H9 (cell line): ENCODE measurements around the gene MGME1. TPM values are rescaled to one million over a fixed set of nuclear protein-coding genes. Genes with fewer than 3 reads are reported as not detected.

Source experiments
- DNase-seq: peaks from one replicate; pipeline ENCODE4 v3.0.0-alpha.2; 2017
- H2AFZ ChIP-seq: one replicate; pipeline ENCODE4 v1.6.1; 2013; ENCODE audit warnings: mild to moderate bottlenecking, low read length, control low read depth, moderate library complexity
- H2AK5ac ChIP-seq: 2 replicates; pipeline ENCODE4 v1.6.1; 2013; ENCODE audit warnings: low read length, control low read depth, mixed read lengths; ENCODE audit not compliant: insufficient read length
- H2BK120ac ChIP-seq: one replicate; pipeline ENCODE4 v1.6.1; 2013; ENCODE audit warnings: low read depth, mild to moderate bottlenecking, low read length, control low read depth, inconsistent platforms; ENCODE audit not compliant: poor library complexity, severe bottlenecking
- H2BK12ac ChIP-seq: 2 replicates; pipeline ENCODE4 v1.6.1; 2013; ENCODE audit warnings: low read length, control low read depth, mixed read lengths, low read depth; ENCODE audit not compliant: insufficient read length
- H2BK15ac ChIP-seq: 2 replicates; pipeline ENCODE4 v1.6.1; 2013; ENCODE audit warnings: low read depth, low read length, control low read depth
- H2BK20ac ChIP-seq: one replicate; pipeline ENCODE4 v1.6.1; 2013; ENCODE audit warnings: low read depth, mild to moderate bottlenecking, low read length, control low read depth, inconsistent platforms; ENCODE audit not compliant: poor library complexity, severe bottlenecking
- H2BK5ac ChIP-seq: 2 replicates; pipeline ENCODE4 v1.6.1; 2013; ENCODE audit warnings: low read length, control low read depth, mixed read lengths; ENCODE audit not compliant: insufficient read length
- H3K14ac ChIP-seq: 2 replicates; pipeline ENCODE4 v1.6.1; 2013; ENCODE audit warnings: low read length, control low read depth; ENCODE audit not compliant: insufficient read depth
- H3K18ac ChIP-seq: 2 replicates; pipeline ENCODE4 v1.6.1; 2013; ENCODE audit warnings: low read depth, mild to moderate bottlenecking, mixed read lengths, low read length, control low read depth; ENCODE audit not compliant: insufficient read length
- H3K23ac ChIP-seq: 2 replicates; pipeline ENCODE4 v1.6.1; 2013; ENCODE audit warnings: low read length, control low read depth, mixed read lengths, low read depth; ENCODE audit not compliant: insufficient read length
- H3K23me2 ChIP-seq: 2 replicates; pipeline ENCODE4 v1.6.1; 2013; ENCODE audit warnings: low read depth, mild to moderate bottlenecking, mixed read lengths, low read length, control low read depth; ENCODE audit not compliant: insufficient read length, poor library complexity, severe bottlenecking
- H3K27ac ChIP-seq: 2 replicates; pipeline ENCODE4 v1.5.1; 2013; ENCODE audit warnings: low read length, control low read depth, mixed read lengths, low read depth; ENCODE audit not compliant: insufficient read length
- H3K27me3 ChIP-seq: 2 replicates; pipeline ENCODE4 v1.6.1; 2013; ENCODE audit warnings: low read length, control low read depth, inconsistent platforms; ENCODE audit not compliant: insufficient read depth
- H3K4ac ChIP-seq: 2 replicates; pipeline ENCODE4 v1.6.1; 2013; ENCODE audit warnings: low read depth, mild to moderate bottlenecking, control low read depth, inconsistent platforms, low read length, moderate library complexity
- H3K4me1 ChIP-seq: 2 replicates; pipeline ENCODE4 v1.6.1; 2013; ENCODE audit warnings: low read length, control low read depth, inconsistent platforms; ENCODE audit not compliant: insufficient read depth
- H3K4me2 ChIP-seq: 2 replicates; pipeline ENCODE4 v1.6.1; 2013; ENCODE audit warnings: low read length, control low read depth, mixed read lengths; ENCODE audit not compliant: insufficient read length, insufficient read depth
- H3K56ac ChIP-seq: 2 replicates; pipeline ENCODE4 v1.6.1; 2013; ENCODE audit warnings: low read depth, mild to moderate bottlenecking, mixed read lengths, low read length, control low read depth; ENCODE audit not compliant: insufficient read length
- H3K79me1 ChIP-seq: 2 replicates; pipeline ENCODE4 v1.6.1; 2013; ENCODE audit warnings: low read depth, mild to moderate bottlenecking, moderate library complexity, low read length, control low read depth, inconsistent platforms; ENCODE audit not compliant: insufficient read depth, poor library complexity, severe bottlenecking
- H3K79me2 ChIP-seq: 2 replicates; pipeline ENCODE4 v1.6.1; 2013; ENCODE audit warnings: low read length, control low read depth, inconsistent platforms; ENCODE audit not compliant: insufficient read depth
- H3K9ac ChIP-seq: 2 replicates; pipeline ENCODE4 v1.6.1; 2013; ENCODE audit warnings: low read length, control low read depth, mixed read lengths; ENCODE audit not compliant: insufficient read length; ENCODE audit errors: extremely low read depth
- H3K9me3 ChIP-seq: one replicate; pipeline ENCODE4 v1.6.1; 2013; ENCODE audit warnings: low read depth, low read length, inconsistent platforms; ENCODE audit not compliant: control insufficient read depth
- H3T11ph ChIP-seq: one replicate; pipeline ENCODE4 v1.6.1; 2013; ENCODE audit warnings: mild to moderate bottlenecking, low read length, control low read depth, inconsistent platforms
- H4K20me1 ChIP-seq: one replicate; pipeline ENCODE4 v1.6.1; 2013; ENCODE audit not compliant: control insufficient read depth, insufficient read length, insufficient read depth
- H4K5ac ChIP-seq: 2 replicates; pipeline ENCODE4 v1.6.1; 2013; ENCODE audit warnings: low read depth, mild to moderate bottlenecking, mixed read lengths, low read length, control low read depth; ENCODE audit not compliant: insufficient read length
- H4K8ac ChIP-seq: replicated peaks from 2 replicates; pipeline ENCODE4 v1.6.1; 2013; ENCODE audit warnings: low read length, control low read depth, mixed read lengths, low read depth; ENCODE audit not compliant: insufficient read length
- H4K91ac ChIP-seq: 2 replicates; pipeline ENCODE4 v1.6.1; 2013; ENCODE audit warnings: low read depth, mild to moderate bottlenecking, moderate library complexity, mixed read lengths, low read length, control low read depth; ENCODE audit not compliant: insufficient read length
- H3K27ac Mint-ChIP-seq, 3 experiments: 2 replicates in 2 of 3; 3 replicates in 1 of 3; pipeline ENCODE4 v1.8.0; 2020 to 2021; ENCODE audit warnings: mixed read lengths in 3 of 3, mild to moderate bottlenecking in 1 of 3, moderate library complexity in 1 of 3
- H3K27me3 Mint-ChIP-seq: 2 replicates; pipeline ENCODE4 v1.8.0; 2021; ENCODE audit warnings: low read depth, mild to moderate bottlenecking, moderate library complexity, mixed read lengths
- H3K36me3 Mint-ChIP-seq, 3 experiments: 2 replicates in 2 of 3; 3 replicates in 1 of 3; pipeline ENCODE4 v1.8.0; 2020 to 2021; ENCODE audit warnings: low read depth in 3 of 3, mixed read lengths in 3 of 3; ENCODE audit not compliant: insufficient read depth in 1 of 3
- H3K4me1 Mint-ChIP-seq, 2 experiments: 2 replicates each; pipeline ENCODE4 v1.8.0; 2020; ENCODE audit warnings: mixed read lengths in 2 of 2
- H3K4me3 Mint-ChIP-seq, 2 experiments: 2 replicates in 1 of 2; 3 replicates in 1 of 2; pipeline ENCODE4 v1.8.0; 2020 to 2021; ENCODE audit warnings: mild to moderate bottlenecking in 2 of 2, mixed read lengths in 2 of 2, moderate library complexity in 1 of 2
- H3K9me3 Mint-ChIP-seq, 2 experiments: 2 replicates in 1 of 2; 3 replicates in 1 of 2; pipeline ENCODE4 v1.8.0; 2020; ENCODE audit warnings: mild to moderate bottlenecking in 2 of 2, mixed read lengths in 2 of 2, moderate library complexity in 1 of 2
- WGBS: extraction: QIAGEN DNeasy Blood & Tissue Kit; methylation state at CpG from one replicate; pipeline ENCODE4 v1.1.7; 2013; ENCODE audit warnings: missing lambda C conversion rate, low lambda C conversion rate, mixed read lengths; ENCODE audit not compliant: insufficient read length; ENCODE audit errors: extremely low coverage; 5-methylcytosine and 5-hydroxymethylcytosine counted together
- total RNA-seq: library from RNA; stranded (reverse); gene quantifications from 2 replicates; pipeline ENCODE4 v1.2.1, GENCODE V29; 2021
- TF ChIP-seq, protein P1 (sequence below): fragments of 200-600 bp; sonication (generic); conservative IDR thresholded peaks from 3 replicates; pipeline ENCODE4 v1.8.0; 2021; ENCODE audit warnings: antibody characterized with exemption, mild to moderate bottlenecking

MGME1 gene
- total RNA-seq, 1 experiment from 2014 or later = 48.9 TPM

DNA sequence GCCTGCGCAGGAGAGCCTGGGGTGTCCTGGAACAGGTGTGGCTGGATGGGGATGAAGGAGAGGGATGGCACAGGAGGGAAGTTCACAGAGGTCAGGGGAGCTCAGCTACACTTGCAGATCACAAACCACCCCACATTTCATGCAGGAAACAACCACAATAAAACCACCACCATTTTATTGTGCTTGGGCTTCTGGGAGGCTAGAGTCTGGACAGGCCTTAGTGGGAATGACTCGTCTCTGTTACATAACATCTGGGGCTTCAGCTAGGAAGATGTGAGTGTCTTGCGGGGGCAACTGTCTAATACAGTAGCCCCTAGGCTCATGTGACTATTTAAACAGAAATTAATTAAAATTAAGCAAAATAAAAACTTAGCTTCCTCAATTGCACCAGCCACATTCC, 33.6 kb upstream of the MGME1 start:
- H2BK15ac ChIP-seq = no peak overlapping the region
- no peak overlapping the region for H2AFZ ChIP-seq
- no peak for DNase-seq
- no peaks in the 10 kb centered on the region for H3K9me3 ChIP-seq
- peaks cover 44% of the 10 kb centered on the region for H3K27me3 Mint-ChIP-seq
- H3K4me2 ChIP-seq = no peak overlapping the region
- TF ChIP-seq, protein P1, sequence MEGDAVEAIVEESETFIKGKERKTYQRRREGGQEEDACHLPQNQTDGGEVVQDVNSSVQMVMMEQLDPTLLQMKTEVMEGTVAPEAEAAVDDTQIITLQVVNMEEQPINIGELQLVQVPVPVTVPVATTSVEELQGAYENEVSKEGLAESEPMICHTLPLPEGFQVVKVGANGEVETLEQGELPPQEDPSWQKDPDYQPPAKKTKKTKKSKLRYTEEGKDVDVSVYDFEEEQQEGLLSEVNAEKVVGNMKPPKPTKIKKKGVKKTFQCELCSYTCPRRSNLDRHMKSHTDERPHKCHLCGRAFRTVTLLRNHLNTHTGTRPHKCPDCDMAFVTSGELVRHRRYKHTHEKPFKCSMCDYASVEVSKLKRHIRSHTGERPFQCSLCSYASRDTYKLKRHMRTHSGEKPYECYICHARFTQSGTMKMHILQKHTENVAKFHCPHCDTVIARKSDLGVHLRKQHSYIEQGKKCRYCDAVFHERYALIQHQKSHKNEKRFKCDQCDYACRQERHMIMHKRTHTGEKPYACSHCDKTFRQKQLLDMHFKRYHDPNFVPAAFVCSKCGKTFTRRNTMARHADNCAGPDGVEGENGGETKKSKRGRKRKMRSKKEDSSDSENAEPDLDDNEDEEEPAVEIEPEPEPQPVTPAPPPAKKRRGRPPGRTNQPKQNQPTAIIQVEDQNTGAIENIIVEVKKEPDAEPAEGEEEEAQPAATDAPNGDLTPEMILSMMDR = no peak
- no CpG with 5 or more reads among the region's 3 CpGs for WGBS
- H2AK5ac ChIP-seq = no peak overlapping the region
- H3K56ac ChIP-seq = no peak overlapping the region
- H3K79me2 ChIP-seq = no peaks in the 10 kb centered on the region
- no peak overlapping the region for H4K91ac ChIP-seq
- no peak overlapping the region for H3K14ac ChIP-seq
- no peak overlapping the region for H3K4ac ChIP-seq
- H3K23ac ChIP-seq = no peak overlapping the region
- peaks cover 2% of the 10 kb centered on the region for H4K20me1 ChIP-seq
- no peak overlapping the region for H2BK5ac ChIP-seq
- H3K27ac ChIP-seq = no peak overlapping the region
- H2BK12ac ChIP-seq = no peak overlapping the region
- no peaks in the 10 kb centered on the region; the same call in 1 of the 2 replicates for H3K27me3 ChIP-seq
- H3K27ac Mint-ChIP-seq = no peak overlapping the region
- peak overlapping the region in 1 of 2 experiments; percentile 40; a peak in 1 of 5 replicates for H3K4me3 Mint-ChIP-seq
- H2BK20ac ChIP-seq = no peak overlapping the region
- peaks cover 47 to 62% of the 10 kb centered on the region in 2 experiments for H3K4me1 Mint-ChIP-seq
- no peak overlapping the region for H3T11ph ChIP-seq
- peaks cover 0 to 1% (median 0%) of the 10 kb centered on the region in 3 experiments; a peak in 2 of 7 replicates for H3K36me3 Mint-ChIP-seq
- no peak overlapping the region for H3K9ac ChIP-seq
- peaks cover 4% of the 10 kb centered on the region in 2 experiments; a peak in 1 of 5 replicates for H3K9me3 Mint-ChIP-seq
- H3K18ac ChIP-seq = no peak overlapping the region
- H4K5ac ChIP-seq = no peak overlapping the region
- no peak overlapping the region for H2BK120ac ChIP-seq
- peaks cover 7% of the 10 kb centered on the region; the same call in 1 of the 2 replicates for H3K4me1 ChIP-seq
- no peaks in the 10 kb centered on the region for H3K23me2 ChIP-seq
- H3K79me1 ChIP-seq = no peaks in the 10 kb centered on the region
- no peak overlapping the region for H4K8ac ChIP-seq
